Panc1 (cell line): Measurements from ENCODE around the gene PFDN4.

Experiments used
- CTCF ChIP-seq: fragments of 450-650 bp; IDR thresholded peaks from 2 replicates; pipeline ENCODE4 v1.5.1; 2017; ENCODE audit warnings: mild to moderate bottlenecking
- POLR2AphosphoS5 ChIP-seq: IDR thresholded peaks from 2 replicates; pipeline ENCODE4 v1.6.1; 2012; ENCODE audit warnings: mild to moderate bottlenecking, low read depth, low read length, moderate library complexity
- SIN3A ChIP-seq: IDR thresholded peaks from 2 replicates; pipeline ENCODE4 v1.6.1; 2012; ENCODE audit warnings: low read depth, mild to moderate bottlenecking, low read length, moderate library complexity, borderline replicate concordance; ENCODE audit not compliant: insufficient read depth

GRCh38 chr20:54184904-54185626 lies 22.8 kb upstream of the PFDN4 start:
- TF ChIP-seq CTCF (no peak), POLR2AphosphoS5 (no peak), SIN3A (no peak)
